GM13977 (cell line): ENCODE results near the gene FARP1.

Experiments used
- DNase-seq: peaks from one replicate; pipeline ENCODE4 v3.0.0; 2012; ENCODE audit warnings: low spot score
- in situ Hi-C: fragments of 300-500 bp; cut with MboI; formaldehyde crosslinking; loops from one replicate; pipeline ENCODE4 v1.12.0; 2022; ENCODE audit warnings: low sequenced_read_pairs, low pct_unique_long_range_greater_than_20kb, mixed read lengths, inconsistent platforms; ENCODE audit not compliant: unreplicated experiment
- TF ChIP-seq, protein P1 (sequence below): IDR thresholded peaks from 2 replicates; pipeline ENCODE4 v1.5.1; 2012; ENCODE audit warnings: mild to moderate bottlenecking, control low read depth; ENCODE audit not compliant: insufficient read depth; ENCODE audit errors: extremely low read depth, missing control alignments

Gene FARP1

DNA sequence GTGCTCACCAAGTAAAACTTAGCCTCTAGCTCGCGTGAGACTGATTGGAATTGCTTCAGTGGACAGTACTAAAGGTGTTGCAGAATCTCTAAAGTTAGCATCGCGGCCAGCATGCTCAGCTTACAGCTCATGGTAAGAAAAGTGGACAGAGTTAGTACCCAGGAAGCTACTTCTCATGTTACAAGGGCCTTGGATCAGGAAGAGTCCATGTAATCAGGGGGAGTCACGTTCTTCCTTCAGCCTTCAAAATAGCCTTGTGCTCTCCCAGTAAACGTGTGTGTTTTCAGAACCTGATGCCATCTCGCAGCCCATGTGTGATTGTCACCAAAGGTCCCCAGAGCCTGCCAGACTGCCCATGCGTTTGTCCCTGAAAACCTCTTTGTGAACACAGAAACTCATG is 230.0 kb downstream of the FARP1 start:
- TF ChIP-seq, protein P1, sequence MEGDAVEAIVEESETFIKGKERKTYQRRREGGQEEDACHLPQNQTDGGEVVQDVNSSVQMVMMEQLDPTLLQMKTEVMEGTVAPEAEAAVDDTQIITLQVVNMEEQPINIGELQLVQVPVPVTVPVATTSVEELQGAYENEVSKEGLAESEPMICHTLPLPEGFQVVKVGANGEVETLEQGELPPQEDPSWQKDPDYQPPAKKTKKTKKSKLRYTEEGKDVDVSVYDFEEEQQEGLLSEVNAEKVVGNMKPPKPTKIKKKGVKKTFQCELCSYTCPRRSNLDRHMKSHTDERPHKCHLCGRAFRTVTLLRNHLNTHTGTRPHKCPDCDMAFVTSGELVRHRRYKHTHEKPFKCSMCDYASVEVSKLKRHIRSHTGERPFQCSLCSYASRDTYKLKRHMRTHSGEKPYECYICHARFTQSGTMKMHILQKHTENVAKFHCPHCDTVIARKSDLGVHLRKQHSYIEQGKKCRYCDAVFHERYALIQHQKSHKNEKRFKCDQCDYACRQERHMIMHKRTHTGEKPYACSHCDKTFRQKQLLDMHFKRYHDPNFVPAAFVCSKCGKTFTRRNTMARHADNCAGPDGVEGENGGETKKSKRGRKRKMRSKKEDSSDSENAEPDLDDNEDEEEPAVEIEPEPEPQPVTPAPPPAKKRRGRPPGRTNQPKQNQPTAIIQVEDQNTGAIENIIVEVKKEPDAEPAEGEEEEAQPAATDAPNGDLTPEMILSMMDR: no peak
- in situ Hi-C loops: no loop called here
- no peak for DNase-seq

DNA sequence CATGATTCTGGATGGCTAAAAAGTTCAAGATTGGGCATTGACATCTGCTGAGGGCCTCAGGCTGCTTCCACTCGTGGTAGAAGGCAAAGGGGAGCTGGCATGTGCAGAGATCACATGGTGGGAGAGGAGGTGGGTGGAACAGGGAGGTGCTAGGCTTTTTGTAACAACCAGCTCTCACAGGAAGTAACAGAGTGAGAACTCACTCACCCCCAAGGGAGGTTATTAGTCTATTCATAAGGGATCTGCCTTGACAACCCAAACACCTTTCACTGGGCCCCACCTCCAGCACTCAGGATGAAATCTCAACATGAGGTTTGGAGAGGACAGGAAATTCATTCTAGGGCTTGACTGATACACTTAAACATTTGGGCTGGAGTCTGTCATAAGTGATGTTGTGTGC is 231.9 kb downstream of the FARP1 start:
- in situ Hi-C loops: no loop called here
- DNase-seq: no peak

DNA sequence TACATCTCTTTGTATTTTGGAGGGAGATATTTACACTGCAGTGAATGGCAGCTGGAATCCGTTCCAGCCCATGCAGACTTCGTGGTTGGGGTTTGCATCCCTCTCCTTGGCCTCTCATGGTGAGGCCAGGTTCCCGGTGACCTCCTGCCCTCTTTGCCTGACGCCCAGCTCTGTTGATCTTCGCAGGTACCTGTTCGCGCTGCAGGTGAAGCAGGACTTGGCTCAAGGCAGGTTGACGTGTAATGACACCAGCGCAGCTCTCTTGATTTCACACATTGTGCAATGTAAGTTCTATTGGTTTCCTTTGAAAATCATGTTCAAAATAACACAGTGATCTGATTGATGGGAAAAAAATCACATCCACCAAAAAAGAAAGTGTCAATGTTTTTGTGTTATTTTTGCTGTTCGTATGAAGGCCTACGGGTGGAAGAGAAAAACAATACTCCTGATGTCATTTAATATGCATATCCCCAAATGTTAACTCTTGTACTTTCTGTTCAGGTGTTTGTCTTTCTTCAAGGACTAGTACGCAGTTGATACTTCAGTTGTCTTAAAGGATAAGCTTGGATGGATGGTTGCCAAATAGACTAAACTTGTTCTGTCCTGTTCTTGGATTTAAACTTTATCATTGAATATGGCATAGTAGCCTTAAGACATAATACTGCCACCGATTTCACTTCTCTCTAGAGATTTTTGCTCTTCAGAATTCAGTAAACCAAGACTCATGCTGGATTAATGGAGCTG is 234.9 kb downstream of the FARP1 start:
- in situ Hi-C loops: no loop called here
- TF ChIP-seq, protein P1: no peak
- no peak for DNase-seq

More for the DNA sequence above, 231.9 kb downstream of the FARP1 start:
- TF ChIP-seq, protein P1: no peak

DNA sequence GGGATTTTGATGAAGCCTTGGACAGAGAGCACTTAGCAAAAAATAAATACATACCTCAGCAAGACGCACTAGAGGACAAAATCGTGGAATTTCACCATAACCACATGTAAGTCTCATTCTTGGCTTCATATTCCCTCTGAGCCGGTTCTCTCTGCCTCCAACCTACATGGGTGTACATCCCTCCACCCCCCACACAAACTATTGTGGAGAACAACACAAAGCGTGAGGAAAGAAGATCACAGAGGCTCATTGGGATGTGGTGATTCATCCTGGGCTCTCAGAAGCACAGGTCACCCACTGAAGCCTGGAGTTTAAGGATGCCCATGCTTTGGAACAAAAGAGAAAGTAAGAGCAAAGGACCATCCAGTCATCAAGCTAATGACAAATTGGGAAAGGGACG is 241.8 kb downstream of the FARP1 start:
- DNase-seq: no peak
- TF ChIP-seq, protein P1: no peak
- in situ Hi-C loops: no loop called here

DNA sequence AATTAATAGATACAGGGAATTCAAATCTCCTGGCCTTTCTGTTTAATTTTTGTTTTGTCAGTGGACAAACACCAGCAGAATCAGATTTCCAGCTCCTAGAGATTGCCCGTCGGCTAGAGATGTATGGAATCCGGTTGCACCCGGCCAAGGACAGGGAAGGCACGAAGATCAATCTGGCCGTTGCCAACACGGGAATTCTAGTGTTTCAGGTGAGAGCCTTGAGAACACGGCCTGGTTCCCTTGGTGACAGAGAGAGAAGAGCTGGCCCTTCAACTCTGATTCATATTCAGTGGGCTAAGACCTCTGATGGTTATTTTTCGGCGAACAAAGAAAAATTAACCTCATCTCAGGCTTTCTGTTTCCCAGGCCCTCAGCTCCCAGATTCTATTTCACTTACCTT is 242.7 kb downstream of the FARP1 start:
- DNase-seq: no peak
- TF ChIP-seq, protein P1: no peak
- in situ Hi-C loops: no loop called here

DNA sequence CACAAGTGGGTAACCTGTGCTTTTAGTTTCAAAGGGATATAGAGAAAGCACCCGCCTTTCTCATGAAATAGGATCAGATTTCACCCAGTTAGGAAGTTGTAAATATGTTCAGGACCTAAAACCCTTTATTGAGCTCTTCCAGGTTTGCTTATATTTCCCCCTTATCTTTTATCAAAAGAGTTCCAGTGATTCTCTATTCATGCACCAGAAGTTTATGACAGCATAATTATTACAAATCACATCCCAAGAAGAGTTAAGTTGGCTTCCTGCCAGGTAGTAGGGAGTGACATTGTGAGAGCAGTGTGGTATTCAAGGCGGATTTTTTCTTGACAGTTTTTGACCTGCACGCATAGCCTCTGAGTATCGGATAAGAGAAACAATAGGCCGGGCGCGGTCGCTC is 243.7 kb downstream of the FARP1 start:
- no peak for DNase-seq
- in situ Hi-C loops: no loop called here
- TF ChIP-seq, protein P1: no peak
